Activated CD8-positive, alpha-beta T cell treated with anti-CD3 and anti-CD28 coated beads for 36 hours (primary cell): ENCODE results near the gene SLC38A10. TPM values are rescaled to one million over a fixed set of nuclear protein-coding genes. Genes with fewer than 3 reads are reported as not detected.

Experiments used
- ATAC-seq: fragments of 200-7000 bp; cut with Tn5 transposase; one replicate; pipeline ENCODE4 v1.10.0; 2021; ENCODE audit warnings: mild to moderate bottlenecking, moderate library complexity
- CTCF ChIA-PET: fragments of 350-600 bp; sonication (Branson Sonifier 250); formaldehyde crosslinking; loops from one replicate; lab custom pipeline; 2021; ENCODE audit warnings: antibody characterized with exemption; lab: Charles Lee
- POLR2A ChIA-PET: fragments of 350-600 bp; sonication (Branson Sonifier 250); formaldehyde crosslinking; loops from one replicate; lab custom pipeline; 2021; ENCODE audit warnings: antibody characterized with exemption; lab: Charles Lee
- DNase-seq: peaks from one replicate; pipeline ENCODE4 v3.0.0-alpha.2; 2020
- H3K27ac Mint-ChIP-seq: one replicate; pipeline ENCODE4 v1.8.0; 2021; ENCODE audit warnings: mild to moderate bottlenecking, mixed read lengths
- H3K27me3 Mint-ChIP-seq: one replicate; pipeline ENCODE4 v1.8.0; 2021; ENCODE audit warnings: mixed read lengths
- H3K36me3 Mint-ChIP-seq: one replicate; pipeline ENCODE4 v1.8.0; 2021; ENCODE audit warnings: low read depth, mixed read lengths
- H3K4me1 Mint-ChIP-seq: one replicate; pipeline ENCODE4 v1.8.0; 2021; ENCODE audit warnings: low read depth, mixed read lengths
- H3K4me3 Mint-ChIP-seq: one replicate; pipeline ENCODE4 v1.8.0; 2021; ENCODE audit warnings: mild to moderate bottlenecking, moderate library complexity, mixed read lengths
- H3K9me3 Mint-ChIP-seq: one replicate; pipeline ENCODE4 v1.8.0; 2021; ENCODE audit warnings: mixed read lengths
- CTCF ChIP-seq: fragments of 200-600 bp; IDR thresholded peaks from one replicate; pipeline ENCODE4 v1.8.0; 2022; ENCODE audit warnings: antibody characterized with exemption, mild to moderate bottlenecking
- intact Hi-C: fragments of 100-400 bp; cut with micrococcal nuclease; formaldehyde crosslinking; loops from one replicate; pipeline ENCODE4 v1.10.0; 2022
- total RNA-seq, 2 experiments: library from RNA; stranded (reverse); gene quantifications; one replicate each; pipeline ENCODE4 v1.2.3, GENCODE V29; 2021

The SLC38A10 gene
- total RNA-seq, 2 experiments from 2014 or later = 42.7 to 45.4 TPM

- no peak for TF ChIP-seq CTCF
- ATAC-seq (no peak), DNase-seq (no peak)
- intact Hi-C loops = no loop called here
- Mint-ChIP-seq H3K9me3 (no peaks in the 10 kb centered on the region), H3K4me1 (no peaks in the 10 kb centered on the region), H3K4me3 (no peak overlapping the region), H3K27me3 (peaks cover 22% of the 10 kb centered on the region), H3K27ac (no peak overlapping the region), H3K36me3 (no peaks in the 10 kb centered on the region)
- POLR2A ChIA-PET = no interaction called here
- CTCF ChIA-PET = no interaction called here
Measured at GRCh38 chr17:81336296-81336929, 41.3 kb upstream of the SLC38A10 start.

- peaks cover 22% of the 10 kb centered on the region for H3K27me3 Mint-ChIP-seq
- H3K9me3 Mint-ChIP-seq = no peaks in the 10 kb centered on the region
- POLR2A ChIA-PET = no interaction called here
- DNase-seq (no peak), ATAC-seq (no peak)
- H3K4me3 Mint-ChIP-seq = no peak overlapping the region
- H3K27ac Mint-ChIP-seq = no peak overlapping the region
- TF ChIP-seq CTCF = no peak
- intact Hi-C loops = no loop called here
- H3K36me3 Mint-ChIP-seq = no peaks in the 10 kb centered on the region
- H3K4me1 Mint-ChIP-seq = no peaks in the 10 kb centered on the region
- CTCF ChIA-PET = no interaction called here
Measured at GRCh38 chr17:81335773-81336157, 40.7 kb upstream of the SLC38A10 start.

GRCh38 chr17:81334987-81335772 is 40.1 kb upstream of the SLC38A10 start:
- H3K9me3 Mint-ChIP-seq = no peaks in the 10 kb centered on the region
- TF ChIP-seq CTCF = no peak
- peaks cover 17% of the 10 kb centered on the region for H3K27me3 Mint-ChIP-seq
- intact Hi-C loops = no loop called here
- no peaks in the 10 kb centered on the region for H3K36me3 Mint-ChIP-seq
- CTCF ChIA-PET = no interaction called here
- H3K4me3 Mint-ChIP-seq = no peak overlapping the region
- POLR2A ChIA-PET = no interaction called here
- no peaks in the 10 kb centered on the region for H3K4me1 Mint-ChIP-seq
- H3K27ac Mint-ChIP-seq = no peak overlapping the region
- DNase-seq (no peak), ATAC-seq (no peak)

- Mint-ChIP-seq H3K36me3 (no peaks in the 10 kb centered on the region), H3K27me3 (peaks cover 15% of the 10 kb centered on the region), H3K4me1 (no peaks in the 10 kb centered on the region), H3K4me3 (no peak overlapping the region), H3K9me3 (no peaks in the 10 kb centered on the region), H3K27ac (no peak overlapping the region)
- ChIA-PET POLR2A (no interaction called here), CTCF (no interaction called here)
- ATAC-seq (no peak), DNase-seq (no peak)
- intact Hi-C loops = no loop called here
- TF ChIP-seq CTCF = no peak
Measured at GRCh38 chr17:81334391-81334901, 39.3 kb upstream of the SLC38A10 start.
